GM20000 (cell line): ENCODE data around the gene NRM.

ENCODE experiments used
- DNase-seq: peaks from one replicate; pipeline ENCODE4 v3.0.0; 2012; ENCODE audit warnings: low spot score
- TF ChIP-seq, protein P1 (sequence below): IDR thresholded peaks from 2 replicates; pipeline ENCODE4 v1.5.1; 2012; ENCODE audit warnings: mild to moderate bottlenecking, control low read depth; ENCODE audit errors: extremely low read depth, missing control alignments

NRM gene

GRCh38 chr6:30685157-30686008 is 5.4 kb downstream of the NRM start:
- DNase-seq, result no peak
- TF ChIP-seq, protein P1, sequence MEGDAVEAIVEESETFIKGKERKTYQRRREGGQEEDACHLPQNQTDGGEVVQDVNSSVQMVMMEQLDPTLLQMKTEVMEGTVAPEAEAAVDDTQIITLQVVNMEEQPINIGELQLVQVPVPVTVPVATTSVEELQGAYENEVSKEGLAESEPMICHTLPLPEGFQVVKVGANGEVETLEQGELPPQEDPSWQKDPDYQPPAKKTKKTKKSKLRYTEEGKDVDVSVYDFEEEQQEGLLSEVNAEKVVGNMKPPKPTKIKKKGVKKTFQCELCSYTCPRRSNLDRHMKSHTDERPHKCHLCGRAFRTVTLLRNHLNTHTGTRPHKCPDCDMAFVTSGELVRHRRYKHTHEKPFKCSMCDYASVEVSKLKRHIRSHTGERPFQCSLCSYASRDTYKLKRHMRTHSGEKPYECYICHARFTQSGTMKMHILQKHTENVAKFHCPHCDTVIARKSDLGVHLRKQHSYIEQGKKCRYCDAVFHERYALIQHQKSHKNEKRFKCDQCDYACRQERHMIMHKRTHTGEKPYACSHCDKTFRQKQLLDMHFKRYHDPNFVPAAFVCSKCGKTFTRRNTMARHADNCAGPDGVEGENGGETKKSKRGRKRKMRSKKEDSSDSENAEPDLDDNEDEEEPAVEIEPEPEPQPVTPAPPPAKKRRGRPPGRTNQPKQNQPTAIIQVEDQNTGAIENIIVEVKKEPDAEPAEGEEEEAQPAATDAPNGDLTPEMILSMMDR, result peak; percentile 23

DNA sequence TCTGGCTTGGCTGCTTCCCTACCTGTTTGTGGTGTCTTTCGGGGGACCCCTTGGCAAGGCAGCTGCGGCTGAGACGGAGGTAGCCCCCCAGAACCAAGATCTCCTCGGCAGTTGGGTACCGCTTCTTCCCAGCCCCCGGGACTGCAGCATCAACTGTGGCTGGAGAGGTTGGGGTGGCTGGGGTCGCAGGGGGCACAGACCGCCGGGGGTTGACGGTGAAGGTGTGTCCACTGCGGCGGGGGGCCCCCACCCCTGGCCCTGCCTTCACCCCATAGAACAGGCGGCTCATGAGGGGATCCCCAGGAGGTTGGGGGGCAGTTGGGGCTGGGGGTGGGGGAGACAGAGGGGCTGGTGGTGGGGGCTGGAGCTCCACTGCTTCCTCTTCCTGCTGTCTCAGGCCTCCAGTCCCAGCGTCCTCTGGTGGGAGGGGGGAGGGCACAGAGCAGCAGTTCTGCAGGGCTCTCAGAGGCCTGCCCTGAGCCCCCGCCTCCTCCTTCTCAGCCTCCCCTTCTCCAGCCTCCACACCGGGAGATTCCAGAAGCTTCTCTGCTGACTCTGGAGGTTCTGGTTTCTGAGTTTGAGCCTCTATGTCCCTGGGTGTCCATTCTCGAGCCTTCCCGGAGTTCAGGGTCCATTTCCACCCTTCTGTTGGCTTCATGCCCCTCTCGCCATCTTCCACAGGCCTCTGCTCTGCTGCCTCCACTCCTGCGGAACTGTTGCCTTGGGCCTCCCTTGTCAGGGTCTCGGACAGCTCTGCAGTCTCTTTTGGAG is 6.2 kb downstream of the NRM start:
- TF ChIP-seq, protein P1, result no peak
- DNase-seq, result peak; percentile 59

- DNase-seq, result no peak
- TF ChIP-seq, protein P1, result no peak
Measured at GRCh38 chr6:30683980-30684338, 6.8 kb downstream of the NRM start.

GRCh38 chr6:30683183-30683979 is 7.4 kb downstream of the NRM start:
- DNase-seq, result no peak
- TF ChIP-seq, protein P1, result no peak

DNA sequence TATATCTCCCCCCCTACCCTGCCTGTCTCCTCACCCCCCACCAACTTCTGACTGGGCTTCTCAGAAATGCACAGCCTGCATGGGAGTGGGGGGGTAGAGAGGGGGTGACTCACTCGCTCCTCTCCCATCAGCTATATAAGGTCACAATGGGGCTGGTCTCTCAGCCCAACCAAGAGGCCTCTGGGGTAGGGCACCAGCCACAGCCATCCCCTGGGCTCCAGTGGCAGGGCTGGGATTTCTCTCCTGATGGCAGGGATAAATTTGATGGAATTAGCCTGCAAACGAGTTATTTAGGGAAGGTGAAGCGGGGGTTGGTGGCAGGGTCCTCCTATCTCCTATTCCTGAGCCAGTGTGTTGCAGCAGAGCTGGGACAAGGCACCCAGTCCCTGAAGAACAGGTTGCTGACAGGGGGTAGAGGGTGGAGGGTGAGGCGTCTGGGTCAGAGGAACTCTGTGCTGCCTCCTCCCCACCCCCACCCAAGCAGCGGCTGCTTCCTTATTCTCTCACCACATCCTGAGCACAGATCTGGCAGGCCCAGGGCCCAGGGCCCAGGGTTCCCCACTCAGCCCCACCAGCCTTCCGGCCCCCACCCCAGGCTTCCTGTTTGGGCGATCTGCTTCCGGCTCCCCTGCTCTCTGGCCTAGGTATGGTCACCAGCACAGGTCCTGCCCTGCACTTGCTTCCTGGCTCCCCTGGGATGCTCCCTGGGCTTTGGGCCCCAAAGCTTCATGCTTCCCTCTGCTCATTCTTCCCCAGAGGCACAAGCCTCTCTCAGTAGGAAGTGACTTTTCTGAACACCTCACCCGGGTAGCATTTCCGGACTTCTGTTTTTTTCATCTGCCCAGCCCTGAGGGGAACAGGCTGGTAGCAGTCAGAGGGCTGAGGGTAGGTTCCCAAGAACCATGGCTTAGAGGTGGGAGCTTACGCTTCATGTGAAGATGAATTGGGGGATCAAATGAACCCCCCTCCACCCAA is 8.4 kb downstream of the NRM start:
- peak; percentile 85 for DNase-seq
- TF ChIP-seq, protein P1, result no peak

DNA sequence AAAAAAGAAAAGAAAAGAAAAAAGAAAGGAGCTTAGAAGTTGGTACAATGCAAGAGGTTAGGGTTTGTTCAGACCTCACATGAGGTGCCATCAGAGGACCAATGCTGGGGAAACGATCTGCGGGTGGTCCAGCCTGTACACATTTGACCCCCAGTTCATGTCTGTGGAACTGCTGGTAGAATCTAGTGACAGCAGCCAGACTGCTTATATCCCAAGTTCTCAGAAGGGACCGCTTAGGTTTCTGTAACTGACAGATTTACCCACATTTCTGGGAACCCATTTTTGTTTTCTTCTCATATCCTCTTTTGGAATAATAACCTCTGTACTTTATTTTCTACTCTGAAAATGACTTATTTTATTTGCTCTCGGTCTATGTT is 9.0 kb downstream of the NRM start:
- TF ChIP-seq, protein P1, result no peak
- DNase-seq, result no peak
